MG63 (cell line): ENCODE data around the gene ZCWPW1. TPM values are rescaled to one million over a fixed set of nuclear protein-coding genes. Genes with fewer than 3 reads are reported as not detected.
"Not testable (repeated sequence)": the region's sequence is repeated elsewhere in the genome, so short reads cannot be mapped to it uniquely, and the experiment has no call there.

ENCODE experiments used
- DNase-seq: peaks from one replicate; pipeline ENCODE4 v3.0.0-alpha.2; 2020
- H3K27me3 ChIP-seq: fragments of 250-450 bp; sonication (Bioruptor Pico); 2 replicates; pipeline ENCODE4 v1.5.1; 2020; ENCODE audit warnings: mild to moderate bottlenecking, moderate library complexity
- H3K36me3 ChIP-seq: fragments of 250-450 bp; sonication (Bioruptor Pico); 2 replicates; pipeline ENCODE4 v1.5.1; 2020; ENCODE audit warnings: mild to moderate bottlenecking, moderate library complexity
- H3K4me3 ChIP-seq: fragments of 250-450 bp; sonication (Bioruptor Pico); 2 replicates; pipeline ENCODE4 v1.5.1; 2020; ENCODE audit warnings: mild to moderate bottlenecking, moderate library complexity
- H3K9me3 ChIP-seq: fragments of 250-450 bp; sonication (Bioruptor Pico); 2 replicates; pipeline ENCODE4 v1.5.1; 2020; ENCODE audit warnings: mild to moderate bottlenecking, moderate library complexity
- total RNA-seq: library from RNA; depleted of rRNA; stranded (reverse); fragments of >200 nt; shearing (Covaris generic); gene quantifications from 2 replicates; pipeline ENCODE4 v1.2.3, GENCODE V29; 2014; ENCODE audit warnings: low replicate concordance

ZCWPW1 gene
- total RNA-seq, 1 experiment from 2014 or later = 6.8 TPM

GRCh38 chr7:100373261-100373831 lies 55.2 kb downstream of the ZCWPW1 start, which contains the start of gene PILRA:
PILRA (plus strand) TSS chr7:100373487; CDS start chr7:100373657, 170 bp downstream.
- Histone ChIP-seq H3K4me3 (no peak within 1 kb of the TSS), H3K36me3 (no peaks in the 10 kb centered on the region), H3K9me3 (no peaks in the 10 kb centered on the region), H3K27me3 (no peaks in the 10 kb centered on the region)
- DNase-seq = no peak

GRCh38 chr7:100372694-100373093 lies 55.8 kb downstream of the ZCWPW1 start:
- Histone ChIP-seq H3K4me3 (no peak overlapping the region), H3K27me3 (no peaks in the 10 kb centered on the region), H3K9me3 (no peaks in the 10 kb centered on the region), H3K36me3 (no peaks in the 10 kb centered on the region)
- DNase-seq = no peak

DNA sequence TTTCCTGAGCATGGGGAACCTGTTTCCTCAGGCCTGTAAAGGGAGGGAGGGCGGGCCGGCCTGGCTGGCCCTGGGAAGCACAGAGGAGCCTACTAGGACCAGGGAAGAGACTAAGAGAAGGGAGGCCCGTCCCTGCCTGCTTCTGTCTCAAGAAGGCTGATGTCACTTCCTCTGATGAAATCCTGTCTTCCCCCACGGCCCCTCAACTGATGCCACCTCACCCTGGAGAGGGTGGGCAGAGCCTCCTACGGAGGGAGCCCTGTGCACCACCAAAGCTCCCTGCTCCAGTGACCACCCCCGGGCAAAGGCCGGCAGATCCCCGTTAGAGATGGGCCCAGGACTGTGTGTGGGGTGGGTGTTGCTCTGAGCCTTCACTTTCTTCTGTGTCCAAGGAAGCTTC lies 56.2 kb downstream of the ZCWPW1 start:
- H3K4me3 ChIP-seq = no peak overlapping the region
- H3K36me3 ChIP-seq = no peaks in the 10 kb centered on the region
- H3K9me3 ChIP-seq = no peaks in the 10 kb centered on the region
- H3K27me3 ChIP-seq = no peaks in the 10 kb centered on the region
- DNase-seq = no peak

DNA sequence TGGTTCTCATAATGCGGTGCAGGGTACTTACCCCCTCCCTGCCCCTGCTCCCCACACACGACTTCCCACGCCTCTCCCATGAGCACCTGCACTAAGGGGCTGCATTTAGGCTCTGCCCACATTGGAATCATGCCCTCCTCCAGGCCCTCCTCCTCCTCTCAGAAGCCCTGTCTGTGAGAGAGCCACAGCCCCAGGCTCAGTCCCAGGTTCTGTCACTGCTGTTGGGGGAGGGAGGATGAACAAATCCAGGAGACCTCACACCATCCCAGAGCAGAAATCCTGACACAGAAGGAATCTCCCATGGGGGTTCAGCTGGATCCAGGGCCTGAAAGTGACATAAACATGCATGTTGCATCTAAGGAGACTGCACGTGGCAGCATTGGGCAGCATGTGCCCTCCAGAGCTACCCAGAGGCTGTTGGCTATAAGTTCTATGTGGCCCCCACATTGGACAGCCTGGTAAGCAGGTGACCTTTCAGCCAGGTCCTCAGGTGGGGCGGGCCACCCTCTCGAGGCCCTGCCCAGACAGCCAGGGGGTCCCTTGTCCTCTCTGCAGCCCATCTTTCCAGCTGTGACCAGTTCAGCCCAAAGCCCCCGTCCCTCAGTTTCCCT lies 56.8 kb downstream of the ZCWPW1 start:
- Histone ChIP-seq H3K27me3 (no peaks in the 10 kb centered on the region), H3K36me3 (no peaks in the 10 kb centered on the region), H3K9me3 (no peaks in the 10 kb centered on the region), H3K4me3 (no peak overlapping the region)
- DNase-seq = no peak

- no peak for DNase-seq
- Histone ChIP-seq H3K36me3 (no peaks in the 10 kb centered on the region), H3K27me3 (no peaks in the 10 kb centered on the region), H3K9me3 (no peaks in the 10 kb centered on the region), H3K4me3 (no peak overlapping the region)
Measured at GRCh38 chr7:100370746-100371145, 57.8 kb downstream of the ZCWPW1 start.

DNA sequence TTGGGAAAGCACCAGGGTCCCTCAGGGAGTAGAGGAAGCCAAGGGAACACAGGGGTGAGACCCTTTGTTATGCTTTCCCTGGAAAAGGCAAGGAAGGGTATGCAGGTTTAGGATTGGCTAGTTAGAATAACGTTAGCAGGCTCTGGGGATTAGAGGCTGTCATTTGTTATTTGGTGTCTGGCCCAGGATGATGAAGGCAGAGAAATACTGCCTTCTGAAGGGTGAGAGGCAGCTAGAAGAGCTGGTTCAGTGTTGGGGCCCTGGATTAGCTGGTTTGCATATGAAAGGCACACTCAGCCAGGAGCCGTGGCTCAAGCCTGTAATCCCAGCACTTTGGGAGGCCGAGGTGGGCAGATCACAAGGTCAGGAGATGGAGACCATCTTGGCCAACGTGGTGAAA lies 58.2 kb downstream of the ZCWPW1 start:
- Histone ChIP-seq H3K4me3 (no peak overlapping the region), H3K36me3 (no peaks in the 10 kb centered on the region)
- no peak for DNase-seq

DNA sequence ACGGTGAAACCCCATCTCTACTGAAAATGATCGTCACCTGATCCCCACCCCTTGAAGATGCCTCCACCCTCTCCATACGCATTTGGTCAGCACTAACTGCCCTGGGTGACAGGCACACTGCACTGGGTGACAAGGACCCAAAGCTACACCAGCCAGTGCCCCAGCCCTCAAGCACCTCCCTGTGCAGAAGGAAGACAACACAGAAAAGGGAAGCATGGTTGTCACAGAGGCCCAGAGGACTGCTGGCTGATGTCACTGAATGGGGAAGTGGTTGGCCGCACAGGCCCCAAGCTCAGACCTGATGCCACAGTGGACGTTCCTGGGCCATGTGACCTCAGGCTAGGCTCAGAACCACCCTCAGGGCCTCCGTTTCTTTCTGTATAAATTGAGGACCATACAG lies 59.4 kb downstream of the ZCWPW1 start:
- Histone ChIP-seq H3K36me3 (no peaks in the 10 kb centered on the region), H3K9me3 (no peaks in the 10 kb centered on the region), H3K4me3 (no peak overlapping the region), H3K27me3 (no peaks in the 10 kb centered on the region)
- no peak for DNase-seq

More for the DNA sequence above, 58.2 kb downstream of the ZCWPW1 start:
- no peaks in the 10 kb centered on the region for H3K9me3 ChIP-seq
- H3K27me3 ChIP-seq = no peaks in the 10 kb centered on the region

DNA sequence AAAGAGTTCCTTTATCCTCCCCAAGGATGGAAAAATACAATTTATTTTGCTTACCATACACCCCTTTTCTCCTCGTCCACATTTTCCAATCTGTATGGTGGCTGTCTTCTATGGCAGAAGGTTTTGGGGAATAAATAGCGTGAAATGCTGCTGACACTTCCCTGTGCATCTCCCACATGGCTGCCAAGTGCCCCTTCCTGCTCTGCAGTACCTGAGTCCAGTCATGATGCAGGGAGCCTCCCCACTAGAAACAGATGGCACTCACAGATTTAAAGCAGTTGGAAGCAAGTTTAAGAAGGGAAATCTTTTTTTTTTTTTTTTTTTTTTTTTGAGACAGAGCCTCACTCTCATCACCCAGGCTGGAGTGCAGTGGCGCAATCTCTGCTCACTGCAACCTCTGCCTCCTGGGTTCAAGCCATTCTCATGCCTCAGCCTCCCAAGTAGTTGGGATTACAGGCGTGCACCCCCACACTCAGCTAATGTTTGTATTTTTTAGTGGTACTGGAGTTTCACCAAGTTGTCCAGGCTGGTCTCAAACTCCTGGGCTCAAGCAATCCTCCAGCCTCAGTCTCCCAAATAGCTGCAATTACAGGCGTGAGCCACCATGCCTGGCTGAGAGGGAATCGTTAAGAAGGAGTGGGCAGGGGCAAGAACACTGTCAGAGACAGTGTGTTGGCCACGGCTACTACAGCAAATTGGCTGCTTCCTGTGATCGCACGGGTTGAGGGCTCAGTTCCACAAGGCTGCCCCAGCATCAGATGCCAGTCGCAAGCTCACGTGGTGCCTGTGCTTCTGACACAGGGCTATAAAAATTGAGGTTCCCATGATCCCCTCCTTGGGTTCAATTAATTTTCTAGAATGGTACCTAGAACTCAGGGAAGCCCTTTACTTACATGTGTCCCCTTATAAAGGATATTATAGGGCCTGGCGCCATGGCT lies 60.6 kb downstream of the ZCWPW1 start:
- no peaks in the 10 kb centered on the region for H3K9me3 ChIP-seq
- H3K27me3 ChIP-seq = no peaks in the 10 kb centered on the region
- no peak overlapping the region for H3K4me3 ChIP-seq
- DNase-seq = no peak
- H3K36me3 ChIP-seq = peaks cover 5% of the 10 kb centered on the region

DNA sequence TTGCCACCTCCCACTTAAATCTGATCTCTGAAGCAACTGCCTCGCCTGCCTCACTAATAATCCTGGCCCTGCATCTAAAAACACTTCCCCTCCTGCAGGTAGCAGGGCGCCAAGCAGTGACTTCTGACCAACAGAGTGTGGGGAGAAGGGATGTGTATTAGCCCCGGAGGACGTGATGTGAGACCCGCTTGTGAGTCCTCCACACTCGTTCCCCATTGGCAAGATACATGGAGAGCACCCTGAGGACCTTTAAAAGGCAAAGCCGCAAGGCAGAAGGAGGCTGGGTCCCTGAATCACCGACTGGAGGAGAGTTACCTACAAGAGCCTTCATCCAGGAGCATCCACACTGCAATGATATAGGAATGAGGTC lies 61.3 kb downstream of the ZCWPW1 start:
- no peak for DNase-seq
- Histone ChIP-seq H3K4me3 (no peak overlapping the region), H3K27me3 (no peaks in the 10 kb centered on the region), H3K9me3 (no peaks in the 10 kb centered on the region), H3K36me3 (peaks cover 5% of the 10 kb centered on the region)

- Histone ChIP-seq H3K9me3 (no peaks in the 10 kb centered on the region), H3K36me3 (peaks cover 5% of the 10 kb centered on the region), H3K27me3 (no peaks in the 10 kb centered on the region), H3K4me3 (no peak overlapping the region)
- DNase-seq = no peak
Measured at GRCh38 chr7:100366411-100367250, 61.9 kb downstream of the ZCWPW1 start.

- DNase-seq, H3K9me3 ChIP-seq, H3K4me3 ChIP-seq, H3K36me3 ChIP-seq, H3K27me3 ChIP-seq: not testable (repeated sequence)
Measured at GRCh38 chr7:100365998-100366367, 62.5 kb downstream of the ZCWPW1 start.

DNA sequence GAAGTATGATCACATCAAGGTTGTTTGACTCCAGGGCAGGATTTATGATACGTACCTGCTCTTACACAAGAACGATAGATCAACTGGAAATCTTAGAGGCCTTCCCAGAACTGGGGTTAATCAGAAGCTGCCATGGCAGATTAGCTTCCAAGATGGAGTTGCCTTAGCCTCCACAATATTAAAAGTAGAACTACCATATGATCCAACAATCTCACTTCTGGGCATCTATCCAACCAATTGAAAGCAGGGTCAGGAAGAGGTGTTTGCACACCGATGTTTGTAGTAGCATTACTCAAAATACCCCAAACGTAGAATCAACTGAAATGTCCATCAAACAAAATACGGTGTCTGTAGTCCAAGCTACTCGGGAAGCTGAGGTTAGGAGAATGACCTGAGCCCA lies 64.0 kb downstream of the ZCWPW1 start:
- Histone ChIP-seq H3K9me3 (no peaks in the 10 kb centered on the region), H3K4me3 (no peak overlapping the region), H3K27me3 (no peaks in the 10 kb centered on the region), H3K36me3 (peaks cover 9% of the 10 kb centered on the region)
- no peak for DNase-seq

- DNase-seq, H3K27me3 ChIP-seq, H3K4me3 ChIP-seq, H3K36me3 ChIP-seq, H3K9me3 ChIP-seq: not testable (repeated sequence)
Measured at GRCh38 chr7:100363797-100364196, 64.7 kb downstream of the ZCWPW1 start.

DNA sequence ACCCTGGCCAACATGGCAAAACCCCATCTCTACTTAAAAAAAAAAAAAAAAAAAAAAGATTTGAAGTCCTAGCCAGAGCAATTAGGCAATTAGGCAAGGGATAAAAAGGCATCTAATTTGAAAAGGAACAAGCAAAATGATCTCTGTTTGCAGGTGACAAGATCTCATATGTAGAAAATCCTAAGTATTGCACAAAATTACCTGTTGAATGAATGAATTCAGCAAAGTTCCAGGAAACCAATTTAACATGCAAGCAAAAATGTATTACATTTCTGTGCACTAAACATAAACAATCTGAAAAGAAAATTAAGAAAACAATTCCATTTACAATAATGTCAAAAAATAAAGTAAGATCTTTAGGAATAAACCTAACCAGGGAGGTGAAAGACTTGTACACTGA lies 65.4 kb downstream of the ZCWPW1 start:
- H3K36me3 ChIP-seq = peaks cover 9% of the 10 kb centered on the region
- no peaks in the 10 kb centered on the region for H3K27me3 ChIP-seq
- H3K4me3 ChIP-seq = no peak overlapping the region
- no peaks in the 10 kb centered on the region for H3K9me3 ChIP-seq
- no peak for DNase-seq

DNA sequence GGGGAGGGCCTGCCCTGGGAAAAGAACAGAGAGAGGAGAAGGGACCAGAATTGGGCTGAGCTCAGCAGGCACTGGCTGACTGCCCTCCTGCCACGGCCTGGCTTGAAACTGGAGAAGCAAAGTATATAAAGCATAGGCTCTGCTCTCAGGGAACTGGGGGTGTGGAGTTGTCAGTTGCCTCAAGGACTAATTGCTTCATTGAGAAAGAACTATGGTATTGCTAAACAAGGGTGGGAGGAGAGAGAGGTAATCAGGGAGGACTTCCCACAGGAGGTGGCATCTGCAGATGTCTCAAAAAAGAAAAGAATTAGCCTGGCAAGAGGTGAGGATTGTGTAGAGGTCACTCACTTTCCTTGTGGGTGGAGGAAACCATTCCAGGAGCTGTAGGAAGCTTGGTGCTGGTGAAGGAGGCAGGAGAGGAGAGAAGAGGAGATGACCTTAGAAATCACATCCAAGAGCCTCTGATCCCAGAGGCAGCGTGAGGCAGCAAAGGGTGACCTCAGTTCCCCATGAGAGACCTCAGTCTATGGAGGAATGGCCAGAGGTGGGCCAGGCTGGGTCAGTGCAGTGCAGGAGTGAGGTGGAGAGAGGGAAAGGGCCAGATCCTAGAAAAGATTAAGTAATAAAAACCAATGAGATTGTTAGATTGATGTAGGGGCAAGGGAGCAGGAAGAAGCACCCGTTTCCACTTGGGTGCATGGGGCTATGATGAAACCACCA lies 68.2 kb downstream of the ZCWPW1 start:
- Histone ChIP-seq H3K9me3 (no peaks in the 10 kb centered on the region), H3K36me3 (peaks cover 12% of the 10 kb centered on the region), H3K4me3 (no peak overlapping the region), H3K27me3 (no peaks in the 10 kb centered on the region)
- no peak for DNase-seq

DNA sequence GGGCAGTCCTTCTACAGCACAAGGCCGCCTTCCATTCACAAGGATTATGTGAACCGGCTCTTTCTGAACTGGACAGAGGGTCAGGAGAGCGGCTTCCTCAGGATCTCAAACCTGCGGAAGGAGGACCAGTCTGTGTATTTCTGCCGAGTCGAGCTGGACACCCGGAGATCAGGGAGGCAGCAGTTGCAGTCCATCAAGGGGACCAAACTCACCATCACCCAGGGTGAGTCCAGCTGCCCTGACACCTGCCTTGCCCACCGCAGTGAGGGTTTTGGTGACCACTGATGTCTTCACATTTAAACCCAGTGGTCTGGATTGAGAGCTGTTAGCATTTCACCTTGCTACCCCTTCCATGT lies 69.7 kb downstream of the ZCWPW1 start:
- Histone ChIP-seq H3K36me3 (peaks cover 14% of the 10 kb centered on the region), H3K4me3 (no peak overlapping the region), H3K27me3 (no peaks in the 10 kb centered on the region), H3K9me3 (no peaks in the 10 kb centered on the region)
- no peak for DNase-seq
